ENCODE data around the gene TFAM.

DNA sequence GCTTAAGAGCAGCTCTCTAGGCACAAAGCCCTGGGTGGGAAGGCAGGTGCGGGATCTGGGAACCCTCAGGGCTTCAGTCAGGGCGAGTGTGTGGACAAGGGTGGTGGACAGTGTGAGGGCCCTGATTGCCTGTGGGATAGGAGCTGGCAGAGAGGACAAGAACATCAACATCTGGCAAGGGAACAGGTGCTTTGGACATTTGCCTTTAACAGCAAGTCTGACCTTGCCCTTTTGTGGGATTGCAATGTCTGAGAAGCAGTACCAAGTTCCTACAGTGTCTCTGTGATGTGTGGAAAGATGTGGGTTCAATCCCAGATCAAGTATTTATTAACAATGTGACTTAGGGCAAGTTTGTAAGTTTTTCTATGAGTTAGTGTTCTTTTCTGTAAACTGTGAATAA lies 46.7 kb downstream of the TFAM start:
- TF ChIP-seq, protein P1, sequence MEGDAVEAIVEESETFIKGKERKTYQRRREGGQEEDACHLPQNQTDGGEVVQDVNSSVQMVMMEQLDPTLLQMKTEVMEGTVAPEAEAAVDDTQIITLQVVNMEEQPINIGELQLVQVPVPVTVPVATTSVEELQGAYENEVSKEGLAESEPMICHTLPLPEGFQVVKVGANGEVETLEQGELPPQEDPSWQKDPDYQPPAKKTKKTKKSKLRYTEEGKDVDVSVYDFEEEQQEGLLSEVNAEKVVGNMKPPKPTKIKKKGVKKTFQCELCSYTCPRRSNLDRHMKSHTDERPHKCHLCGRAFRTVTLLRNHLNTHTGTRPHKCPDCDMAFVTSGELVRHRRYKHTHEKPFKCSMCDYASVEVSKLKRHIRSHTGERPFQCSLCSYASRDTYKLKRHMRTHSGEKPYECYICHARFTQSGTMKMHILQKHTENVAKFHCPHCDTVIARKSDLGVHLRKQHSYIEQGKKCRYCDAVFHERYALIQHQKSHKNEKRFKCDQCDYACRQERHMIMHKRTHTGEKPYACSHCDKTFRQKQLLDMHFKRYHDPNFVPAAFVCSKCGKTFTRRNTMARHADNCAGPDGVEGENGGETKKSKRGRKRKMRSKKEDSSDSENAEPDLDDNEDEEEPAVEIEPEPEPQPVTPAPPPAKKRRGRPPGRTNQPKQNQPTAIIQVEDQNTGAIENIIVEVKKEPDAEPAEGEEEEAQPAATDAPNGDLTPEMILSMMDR (IDR thresholded peaks at IDR 0.05; ENCODE audit: low read length) = no peak
- TF ChIP-seq EZH2 (IDR thresholded peaks at IDR 0.05; ENCODE audit: borderline replicate concordance, low read length) = no peak
